Esophagus squamous epithelium (tissue), 4 donors: Measurements from ENCODE around the gene ZRANB1.

Experiments used
- CTCF ChIP-seq, 6 experiments: fragments of 450-650 bp in 4 of 6; fragments of 200-600 bp in 2 of 6; sonication (generic) in 2 of 6; IDR thresholded peaks; one replicate each; pipeline ENCODE4 v1.5.1; 2016 to 2019; ENCODE audit warnings: antibody characterized with exemption in 6 of 6, mild to moderate bottlenecking in 4 of 6, moderate library complexity in 4 of 6
- POLR2A ChIP-seq, 4 donors: fragments of 450-650 bp; IDR thresholded peaks; one replicate each; pipeline ENCODE4 v1.6.1; 2017; ENCODE audit warnings: antibody characterized with exemption in 4 of 4, mild to moderate bottlenecking in 4 of 4, moderate library complexity in 3 of 4

- TF ChIP-seq CTCF (IDR thresholded peaks at IDR 0.05) (no peak), POLR2A (IDR thresholded peaks at IDR 0.05) (no peak)
Observed at GRCh38 chr10:125033146-125033924, 91.4 kb downstream of the ZRANB1 start.
